Measurements from ENCODE around the gene LBHD1.
A peak's percentile ranks its signal among the peaks of the same experiment; 100 is the strongest.
"Not testable (repeated sequence)": the region's sequence is repeated elsewhere in the genome, so short reads cannot be mapped to it uniquely, and the experiment has no call there.

The LBHD1 gene

GRCh38 chr11:62665075-62665598 lies 6.9 kb downstream of the LBHD1 start, which contains the start of the genes C11orf98 and CSKMT:
Gene C11orf98, minus strand, starts transcription at chr11:62665210. Its CDS starts 41 bp downstream, at chr11:62665169.
Gene CSKMT, plus strand, starts transcription at chr11:62665312. Its CDS starts 568 bp downstream, at chr11:62665880.
- DNase-seq (ENCODE audit: low read depth, low spot score), result peak; percentile 90

DNA sequence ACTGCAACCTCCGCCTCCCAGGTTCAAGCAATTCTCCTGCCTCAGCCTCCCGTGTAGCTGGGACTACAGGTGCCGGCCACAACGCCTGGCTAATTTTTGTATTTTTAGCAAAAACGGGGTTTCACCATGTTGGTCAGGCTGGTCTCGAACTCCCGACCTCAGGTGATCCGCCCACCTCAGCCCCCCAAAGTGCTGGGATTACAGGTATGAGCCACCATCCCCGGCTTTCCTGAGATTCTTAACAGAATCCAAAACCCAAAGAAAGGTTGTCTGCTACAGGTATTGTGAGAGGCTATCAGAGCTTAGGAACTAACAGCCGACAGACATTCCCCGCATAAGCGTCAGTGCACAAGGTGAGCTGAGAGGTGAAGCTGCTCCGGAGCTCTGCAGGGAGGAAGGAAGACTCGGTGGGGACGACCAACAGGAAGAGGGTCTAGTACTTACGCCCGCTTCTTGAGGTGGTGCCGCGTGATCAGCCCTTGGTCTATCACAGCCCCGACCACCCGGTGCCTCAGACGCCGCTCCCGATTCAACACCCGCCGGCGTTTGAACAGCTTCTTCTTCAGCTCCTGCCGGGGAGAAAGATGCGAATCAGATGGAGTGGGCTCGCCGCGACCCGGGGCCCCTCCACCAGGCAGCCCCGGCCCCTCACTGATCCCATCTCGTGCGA lies 7.5 kb downstream of the LBHD1 start:
- DNase-seq (ENCODE audit: low read depth, low spot score), result no peak

DNA sequence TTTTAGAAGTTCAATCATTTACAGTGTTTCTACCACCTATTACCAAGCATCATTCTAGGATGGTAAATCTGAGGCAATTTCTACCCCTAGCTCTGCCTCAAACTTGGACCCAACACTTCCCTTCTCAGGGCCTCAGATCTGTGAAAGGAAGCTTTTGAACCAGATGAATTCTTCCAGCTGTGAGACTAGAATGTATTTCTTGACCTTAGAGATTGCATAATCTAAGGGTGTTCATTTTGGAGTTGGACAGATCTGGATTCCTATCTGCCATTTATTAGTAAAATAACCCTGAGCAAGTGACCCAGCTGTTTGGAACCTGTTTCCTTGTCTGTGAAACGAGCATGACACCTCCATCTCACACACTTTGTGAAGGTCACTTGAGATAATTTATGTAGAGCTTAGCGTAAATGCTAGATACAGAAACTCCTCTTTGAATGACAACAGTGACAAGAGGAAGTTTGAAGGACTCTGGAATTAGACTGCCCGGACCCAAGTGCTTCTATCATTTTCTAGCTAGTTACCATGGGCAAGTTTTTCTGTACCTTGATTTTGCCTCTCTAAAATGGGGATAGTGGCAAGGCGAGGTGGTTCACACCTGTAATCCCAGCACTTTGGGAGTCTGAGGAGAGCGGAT lies 15.2 kb downstream of the LBHD1 start:
- no peak for DNase-seq (ENCODE audit: low read depth, low spot score)

GRCh38 chr11:62654297-62654696 lies 17.8 kb downstream of the LBHD1 start:
- DNase-seq (ENCODE audit: low read depth, low spot score), result no peak

DNA sequence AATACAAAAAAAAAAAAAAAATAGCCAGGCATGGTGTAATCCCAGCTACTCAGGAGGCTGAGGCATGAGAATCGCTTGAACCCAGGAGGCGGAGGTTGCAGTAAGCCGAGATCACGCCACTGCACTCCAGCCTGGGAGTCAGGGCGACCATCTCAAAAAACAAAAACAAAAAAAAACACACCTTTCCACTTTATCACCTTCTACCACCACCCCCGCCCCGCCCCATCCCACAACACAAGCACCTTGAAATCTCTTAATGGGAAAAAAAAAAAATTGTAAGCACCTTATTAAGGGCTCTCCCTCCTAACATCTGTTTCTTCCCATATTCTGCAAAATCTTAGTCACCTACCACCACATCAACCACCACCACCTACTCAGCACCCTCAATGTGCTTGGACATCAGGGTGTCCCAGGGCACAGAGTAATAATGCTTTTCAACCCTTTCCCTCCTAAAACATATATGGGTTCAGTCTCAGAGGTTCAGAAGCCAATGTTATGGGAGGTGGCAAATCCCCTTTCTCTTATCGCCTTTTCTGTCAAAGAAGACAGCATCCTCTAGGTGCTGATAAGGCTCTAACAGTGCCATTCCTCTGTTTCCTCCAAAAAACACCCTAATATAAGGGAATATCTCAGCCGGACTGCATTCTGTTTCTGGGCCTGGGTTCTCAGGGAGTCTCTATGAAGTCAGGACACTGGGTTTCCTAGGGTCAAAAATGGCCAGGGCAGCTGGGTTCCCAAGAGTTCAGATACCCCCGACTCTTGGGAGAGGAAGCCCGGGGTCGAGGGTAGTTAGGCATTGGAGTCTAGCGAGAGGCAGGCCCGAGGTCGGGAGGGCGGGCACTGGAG lies 19.7 kb downstream of the LBHD1 start:
- DNase-seq (ENCODE audit: low read depth, low spot score), result no peak

- not testable (repeated sequence) for DNase-seq (ENCODE audit: low read depth, low spot score)
Measured at GRCh38 chr11:62650283-62650682, 21.8 kb downstream of the LBHD1 start.

DNA sequence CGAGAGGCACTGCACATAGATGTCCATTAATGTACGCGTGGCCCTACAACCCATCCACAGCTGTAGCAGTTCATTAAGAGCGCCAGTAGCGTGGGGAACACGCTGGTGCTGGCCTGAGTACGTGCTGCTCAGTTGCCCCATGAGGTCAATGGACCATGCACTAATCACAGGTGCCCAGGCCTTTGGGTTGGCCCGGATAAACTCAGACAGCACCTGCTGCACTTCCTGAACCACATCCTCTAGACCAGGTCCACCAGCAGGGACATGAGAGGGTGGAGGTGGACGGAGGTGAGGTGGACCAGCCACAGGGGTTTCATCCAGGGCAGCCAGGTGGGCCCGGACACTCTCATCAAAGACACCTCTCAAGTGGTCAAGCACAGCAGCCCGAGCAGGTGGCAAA lies 22.6 kb downstream of the LBHD1 start:
- DNase-seq (ENCODE audit: low read depth, low spot score), result no peak

DNA sequence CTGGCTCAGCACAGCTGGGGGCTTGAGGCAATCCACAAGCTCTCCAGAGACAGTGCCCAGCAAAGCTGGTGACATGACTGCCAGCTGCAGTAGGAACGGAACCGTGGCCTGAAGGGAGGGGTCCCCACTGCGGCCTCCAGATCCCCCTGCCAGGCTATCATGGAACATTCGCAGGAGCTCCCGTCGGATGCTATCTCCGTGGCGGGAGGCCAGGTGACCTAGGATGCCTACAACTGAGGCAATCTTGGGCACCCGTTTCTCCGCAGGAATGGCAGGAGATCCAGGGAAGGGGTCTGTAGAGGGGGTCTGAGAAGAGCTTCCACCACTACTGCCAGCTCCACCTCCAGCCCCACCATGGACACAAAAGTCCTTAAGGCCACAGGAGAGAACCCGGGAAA lies 23.1 kb downstream of the LBHD1 start:
- DNase-seq (ENCODE audit: low read depth, low spot score), result no peak

- DNase-seq (ENCODE audit: low read depth, low spot score), result no peak
Measured at GRCh38 chr11:62648185-62648966, 23.7 kb downstream of the LBHD1 start.

DNA sequence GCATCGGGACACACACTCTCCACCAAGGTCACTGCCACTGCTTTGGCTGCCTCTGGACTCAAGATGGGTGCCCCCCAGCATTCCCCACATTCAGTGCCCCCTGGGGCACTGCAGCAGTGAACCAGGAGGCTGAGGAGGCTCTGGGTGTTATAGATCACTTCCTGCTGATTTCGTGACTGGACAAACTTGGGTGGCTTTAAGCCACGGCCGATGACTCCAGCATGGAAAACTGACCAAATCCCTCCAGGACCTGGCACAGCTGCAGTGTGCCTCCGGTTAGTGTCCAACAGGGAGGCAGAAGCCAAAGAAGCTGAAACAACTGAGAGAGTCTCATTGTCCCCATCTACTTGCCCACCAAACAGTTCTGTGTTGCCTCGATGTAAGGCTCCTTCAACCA lies 24.5 kb downstream of the LBHD1 start:
- DNase-seq (ENCODE audit: low read depth, low spot score), result no peak

- no peak for DNase-seq (ENCODE audit: low read depth, low spot score)
Measured at GRCh38 chr11:62646825-62647608, 25.1 kb downstream of the LBHD1 start.

DNA sequence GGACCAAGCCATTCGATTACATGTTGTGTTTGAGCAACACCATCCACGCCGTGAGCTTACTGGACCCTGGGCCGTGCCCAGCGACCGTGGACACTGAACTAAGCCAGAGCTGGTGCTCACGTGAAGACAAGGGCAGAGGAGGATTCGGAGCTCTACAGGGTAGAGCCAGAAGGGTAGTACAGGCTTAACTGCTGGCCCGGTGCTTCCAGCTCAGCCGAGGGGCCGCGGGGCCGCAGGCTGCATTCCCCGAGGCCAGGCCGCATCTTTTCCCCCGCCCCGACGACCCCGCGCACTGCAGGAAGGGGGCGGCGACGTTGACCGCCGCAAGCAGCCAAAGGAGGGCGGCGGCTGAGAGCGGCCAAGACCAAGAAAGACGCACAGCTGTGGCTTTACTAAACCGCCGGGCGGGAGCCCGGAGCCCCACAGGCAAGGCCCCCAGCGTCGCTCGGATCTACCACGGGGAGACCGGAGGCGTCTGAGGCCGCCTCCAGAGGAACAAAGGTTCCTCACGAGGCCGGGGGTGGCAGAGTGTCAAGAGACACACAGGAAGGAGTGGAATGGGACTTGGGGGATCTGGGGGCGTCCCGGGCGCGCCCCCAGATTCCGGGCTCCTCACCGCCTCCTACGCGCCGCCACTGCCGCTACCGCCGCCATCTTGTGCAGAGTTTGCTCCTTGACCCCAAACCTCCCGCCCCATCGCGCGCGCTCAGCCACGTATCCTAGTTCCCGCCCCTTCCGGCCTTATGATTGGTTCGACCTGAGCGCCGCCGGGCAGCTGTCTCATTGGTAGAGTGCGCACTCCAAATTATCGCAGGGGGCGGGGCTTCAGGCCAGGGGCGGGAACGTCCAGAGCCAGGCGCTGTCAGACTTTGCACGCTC lies 25.9 kb downstream of the LBHD1 start, which contains the start of gene GANAB:
TSS of gene GANAB (minus strand) at position 668 of the 879 bp plus-strand sequence. CDS start at position 654, 14 bp downstream.
- peak; percentile 99 for DNase-seq (ENCODE audit: low read depth, low spot score)

DNA sequence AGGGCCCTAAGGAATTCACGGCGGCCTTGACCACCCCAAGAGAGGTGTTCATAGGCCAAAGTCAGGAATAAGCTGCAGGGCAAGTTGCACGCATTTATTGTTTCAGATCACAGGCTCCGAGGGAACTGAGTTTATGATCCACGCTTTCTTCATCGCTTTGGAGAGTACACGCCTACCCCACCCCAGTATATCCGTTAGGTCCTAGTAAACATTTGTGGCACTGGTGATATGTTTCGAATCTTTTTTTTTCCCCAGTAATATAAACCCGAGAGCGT lies 26.5 kb downstream of the LBHD1 start:
- no peak for DNase-seq (ENCODE audit: low read depth, low spot score)

GRCh38 chr11:62644220-62644619 lies 27.8 kb downstream of the LBHD1 start:
- DNase-seq (ENCODE audit: low read depth, low spot score), result no peak

GRCh38 chr11:62632492-62632891 lies 39.6 kb downstream of the LBHD1 start:
- DNase-seq (ENCODE audit: low read depth, low spot score), result no peak

DNA sequence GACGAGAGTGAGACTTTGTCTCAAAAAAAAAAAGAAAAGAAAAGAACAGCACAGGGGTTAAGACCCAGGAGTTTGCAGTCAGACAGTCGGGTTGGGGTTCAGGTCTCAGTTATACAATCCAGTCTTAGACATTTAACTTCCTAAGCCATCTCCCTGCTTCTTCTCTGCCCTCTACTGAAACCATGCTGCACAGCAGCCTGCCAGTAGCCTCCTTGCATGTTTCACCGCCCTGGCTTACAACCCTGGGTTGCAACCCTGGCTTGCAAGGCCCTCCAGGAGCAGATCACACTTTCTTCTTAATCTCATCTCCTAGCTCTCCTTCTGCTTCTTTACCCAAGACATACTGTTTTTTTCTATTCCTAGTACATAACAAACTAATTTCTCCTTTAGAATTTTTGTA lies 44.4 kb downstream of the LBHD1 start:
- no peak for DNase-seq (ENCODE audit: low read depth, low spot score)

- no peak for DNase-seq (ENCODE audit: low read depth, low spot score)
Measured at GRCh38 chr11:62622476-62623089, 49.5 kb downstream of the LBHD1 start.

DNA sequence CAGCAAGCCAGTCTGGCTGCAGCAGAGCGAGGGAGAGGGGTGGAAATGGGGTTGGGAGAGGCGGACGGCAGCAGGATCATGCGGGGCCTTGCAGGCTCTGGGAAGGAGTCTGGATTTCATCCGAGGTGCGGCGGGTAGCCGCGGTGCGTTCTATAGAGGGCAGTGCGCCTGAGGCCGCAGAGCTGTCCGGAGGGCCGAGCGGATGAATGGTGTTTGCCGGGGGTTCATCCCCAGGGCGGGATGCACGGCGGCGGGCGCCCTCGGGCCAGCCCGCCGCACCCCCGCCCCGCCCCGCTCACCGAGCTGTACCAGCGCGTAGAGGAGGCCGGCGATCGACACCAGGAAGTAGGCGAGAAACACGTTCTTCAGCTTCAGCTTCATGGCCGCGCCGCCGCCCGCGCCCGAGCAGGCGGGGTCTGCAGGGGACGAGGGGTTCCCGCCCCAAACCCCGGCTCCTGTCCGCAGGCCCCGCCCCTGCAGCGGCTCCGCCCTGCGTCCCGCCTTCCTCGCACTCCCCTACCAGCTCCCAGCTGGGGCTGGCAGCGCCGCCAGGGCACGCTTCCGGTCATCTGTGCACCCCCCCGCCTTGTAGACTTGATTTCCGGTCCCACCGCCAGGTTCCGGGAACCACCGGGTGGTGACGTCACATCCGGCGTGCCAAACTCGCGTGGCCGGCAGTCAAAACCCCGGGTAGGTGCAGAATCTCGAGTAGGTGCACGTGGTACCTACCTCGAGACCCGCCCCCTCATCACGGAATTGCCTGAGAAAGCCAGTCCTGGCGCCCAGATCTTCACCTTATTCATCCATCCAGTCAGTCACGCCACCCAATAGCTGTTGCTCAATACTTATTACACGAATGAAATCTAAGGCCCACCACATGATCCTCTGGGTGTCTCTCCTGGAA lies 50.2 kb downstream of the LBHD1 start, which contains the start of gene B3GAT3:
TSS of gene B3GAT3 (minus strand) at position 420 of the 904 bp plus-strand sequence. CDS start at position 381, 39 bp downstream.
- DNase-seq (ENCODE audit: low read depth, low spot score), result peak; percentile 90

Measured in activated naive CD8-positive, alpha-beta T cell treated with anti-CD3 and anti-CD28 coated beads, Interleukin-2, amount 50 U/mL, for 16 hours (primary cell).